Tibial nerve (tissue), 3 donors: Measurements from ENCODE around the gene PWWP2B.

Source experiments
- CTCF ChIP-seq, 5 experiments: fragments of 200-600 bp in 3 of 5; fragments of 450-650 bp in 2 of 5; sonication (generic) in 3 of 5; IDR thresholded peaks; one replicate each; pipeline ENCODE4 v1.5.1; 2016 to 2019; ENCODE audit warnings: antibody characterized with exemption in 5 of 5, mild to moderate bottlenecking in 3 of 5, moderate library complexity in 2 of 5
- POLR2A ChIP-seq, 2 donors: fragments of 450-650 bp; IDR thresholded peaks; one replicate each; pipeline ENCODE4 v1.6.1; 2017; ENCODE audit warnings: antibody characterized with exemption in 2 of 2, mild to moderate bottlenecking in 2 of 2, moderate library complexity in 2 of 2

- TF ChIP-seq CTCF (IDR thresholded peaks at IDR 0.05) (no peak), POLR2A (IDR thresholded peaks at IDR 0.05) (no peak)
Observed at GRCh38 chr10:132355754-132356153, 41.2 kb upstream of the PWWP2B start.
